Neural cell (in vitro differentiated cells): ENCODE results near the gene MTF2. TPM values are rescaled to one million over a fixed set of nuclear protein-coding genes. Genes with fewer than 3 reads are reported as not detected.

ENCODE experiments used
- H2AFZ ChIP-seq: fragments of 200-600, 300-800 bp; sonication (generic), shearing (Covaris generic); 2 replicates; pipeline ENCODE4 v1.6.0; 2014; ENCODE audit warnings: low read depth, mild to moderate bottlenecking, antibody characterized with exemption, low read length, moderate library complexity
- H3F3A ChIP-seq: fragments of 200-600 bp; shearing (Covaris generic); 2 replicates; pipeline ENCODE4 v1.6.1; 2016; ENCODE audit warnings: mild to moderate bottlenecking, moderate library complexity, mixed read lengths, antibody characterized with exemption, low read length; ENCODE audit not compliant: insufficient read depth, poor library complexity, severe bottlenecking
- H3K27ac ChIP-seq: fragments of 200-600, 300-800 bp; sonication (generic), shearing (Covaris generic); 2 replicates; pipeline ENCODE4 v1.5.1; 2014; ENCODE audit warnings: mild to moderate bottlenecking, low read length, moderate library complexity
- H3K27me3 ChIP-seq: fragments of 300-800, 200-600 bp; sonication (generic), shearing (Covaris generic); 2 replicates; pipeline ENCODE4 v1.6.0; 2014; ENCODE audit warnings: mild to moderate bottlenecking, low read depth, low read length, moderate library complexity; ENCODE audit not compliant: insufficient read depth
- H3K36me3 ChIP-seq: fragments of 300-800, 200-600 bp; sonication (generic), shearing (Covaris generic); 2 replicates; pipeline ENCODE4 v1.5.1; 2014; ENCODE audit warnings: mild to moderate bottlenecking, antibody characterized with exemption, low read length, moderate library complexity; ENCODE audit not compliant: insufficient read depth
- H3K4me2 ChIP-seq: fragments of 300-800, 200-600 bp; sonication (generic), shearing (Covaris generic); 2 replicates; pipeline ENCODE4 v1.6.0; 2014; ENCODE audit warnings: mild to moderate bottlenecking, low read length
- H3K4me3 ChIP-seq: fragments of 300-800, 200-600 bp; sonication (generic), shearing (Covaris generic); 2 replicates; pipeline ENCODE4 v1.5.1; 2014; ENCODE audit warnings: mild to moderate bottlenecking, low read length, moderate library complexity
- H3K79me2 ChIP-seq: fragments of 200-600 bp; shearing (Covaris generic); replicated peaks from 2 replicates; pipeline ENCODE4 v1.6.0; 2014; ENCODE audit warnings: mild to moderate bottlenecking, low read length, moderate library complexity; ENCODE audit not compliant: insufficient read depth
- H3K9ac ChIP-seq: fragments of 300-800, 200-600 bp; sonication (generic), shearing (Covaris generic); 2 replicates; pipeline ENCODE4 v1.6.1; 2016; ENCODE audit warnings: mild to moderate bottlenecking, low read length, mixed read lengths
- H3K9me2 ChIP-seq: fragments of 200-600 bp; shearing (Covaris generic); 2 replicates; pipeline ENCODE4 v1.6.1; 2016; ENCODE audit warnings: mild to moderate bottlenecking, low read length, mixed read lengths; ENCODE audit not compliant: insufficient read depth
- H3K9me3 ChIP-seq: fragments of 200-600, 300-800 bp; sonication (generic), shearing (Covaris generic); 2 replicates; pipeline ENCODE4 v1.6.1; 2016; ENCODE audit warnings: mild to moderate bottlenecking, mixed run types, low read length, moderate library complexity, mixed read lengths
- H4K20me1 ChIP-seq: fragments of 200-600 bp; shearing (Covaris generic); 2 replicates; pipeline ENCODE4 v1.6.1; 2016; ENCODE audit warnings: mild to moderate bottlenecking, mixed run types; ENCODE audit not compliant: insufficient read depth
- EP300 ChIP-seq: fragments of 450-650 bp; conservative IDR thresholded peaks from 2 replicates; pipeline ENCODE4 v1.6.1; 2014; ENCODE audit warnings: antibody characterized with exemption, mild to moderate bottlenecking, moderate library complexity; ENCODE audit not compliant: poor library complexity, severe bottlenecking
- EZH2 ChIP-seq: fragments of 200-600, 300-800 bp; shearing (Covaris generic), sonication (generic); IDR thresholded peaks from 2 replicates; pipeline ENCODE4 v1.6.1; 2014; ENCODE audit warnings: antibody characterized with exemption, low read length, borderline replicate concordance, mild to moderate bottlenecking; ENCODE audit not compliant: insufficient read depth, poor library complexity, severe bottlenecking
- MXI1 ChIP-seq: fragments of 450-650 bp; conservative IDR thresholded peaks from 2 replicates; pipeline ENCODE4 v1.6.1; 2014; ENCODE audit warnings: antibody characterized with exemption, mild to moderate bottlenecking; ENCODE audit not compliant: poor library complexity, severe bottlenecking
- POLR2AphosphoS5 ChIP-seq: IDR thresholded peaks from 2 replicates; pipeline ENCODE4 v1.6.1; 2012
- RAD21 ChIP-seq: fragments of 450-650 bp; conservative IDR thresholded peaks from 2 replicates; pipeline ENCODE4 v1.6.1; 2014; ENCODE audit warnings: antibody characterized with exemption, mild to moderate bottlenecking, moderate library complexity
- SMC3 ChIP-seq: fragments of 450-650 bp; conservative IDR thresholded peaks from 2 replicates; pipeline ENCODE4 v1.6.1; 2014; ENCODE audit warnings: antibody characterized with exemption, mild to moderate bottlenecking, moderate library complexity; ENCODE audit not compliant: poor library complexity
- TAF1 ChIP-seq: IDR thresholded peaks from 2 replicates; pipeline ENCODE4 v1.6.1; 2012; ENCODE audit warnings: low read depth
- polyA plus RNA-seq: library from polyadenylated mRNA; depleted of rRNA; stranded (reverse); fragments of >200 nt; gene quantifications from 2 replicates; pipeline ENCODE4 v1.2.3, GENCODE V29; 2014
- TF ChIP-seq, protein P1 (sequence below): IDR thresholded peaks from 2 replicates; pipeline ENCODE4 v1.6.1; 2012; ENCODE audit warnings: borderline replicate concordance
- TF ChIP-seq, protein P2 (sequence below): fragments of 450-650 bp; IDR thresholded peaks from 2 replicates; pipeline ENCODE4 v1.5.1; 2014; ENCODE audit warnings: antibody characterized with exemption, mild to moderate bottlenecking, moderate library complexity; ENCODE audit not compliant: poor library complexity, severe bottlenecking

Gene MTF2
- polyA plus RNA-seq, 1 donor from 2014 or later, result 124 TPM

DNA sequence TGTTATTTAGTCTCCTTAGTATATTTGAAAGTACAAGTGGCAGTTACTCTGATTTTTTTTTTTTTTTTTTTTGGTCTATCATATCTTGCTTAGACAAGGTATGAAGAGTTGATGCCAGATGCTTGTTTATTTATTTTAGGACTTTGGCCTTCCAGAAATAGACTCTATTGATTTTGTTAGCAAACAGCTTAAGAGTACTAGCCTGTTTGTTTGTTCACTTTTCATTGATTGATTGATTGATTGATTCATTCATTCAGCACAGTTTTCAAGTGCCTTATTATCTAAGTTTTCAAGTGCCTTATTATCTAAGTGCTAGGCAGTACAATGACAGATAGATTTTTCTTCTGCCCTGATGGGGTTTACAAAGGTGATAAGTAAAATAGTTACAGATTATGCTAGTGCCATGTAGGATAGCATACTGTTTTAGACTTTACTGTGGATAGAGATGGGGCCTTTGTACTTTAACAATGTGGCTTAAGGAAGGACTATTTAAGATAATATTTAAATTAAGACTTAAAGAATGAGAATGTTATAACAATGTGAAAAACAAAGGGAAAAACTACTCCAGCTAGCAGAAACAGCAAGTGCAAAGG lies 50.5 kb downstream of the MTF2 start:
- Histone ChIP-seq H4K20me1 (no peaks in the 10 kb centered on the region), H2AFZ (no peak overlapping the region), H3K36me3 (peaks cover 7% of the 10 kb centered on the region), H3K27ac (no peak overlapping the region), H3K9ac (no peak overlapping the region), H3F3A (no peaks in the 10 kb centered on the region), H3K79me2 (no peaks in the 10 kb centered on the region), H3K9me2 (no peaks in the 10 kb centered on the region), H3K9me3 (no peaks in the 10 kb centered on the region), H3K4me2 (no peak overlapping the region), H3K27me3 (no peaks in the 10 kb centered on the region), H3K4me3 (no peak overlapping the region)
- no peak for TF ChIP-seq POLR2AphosphoS5

DNA sequence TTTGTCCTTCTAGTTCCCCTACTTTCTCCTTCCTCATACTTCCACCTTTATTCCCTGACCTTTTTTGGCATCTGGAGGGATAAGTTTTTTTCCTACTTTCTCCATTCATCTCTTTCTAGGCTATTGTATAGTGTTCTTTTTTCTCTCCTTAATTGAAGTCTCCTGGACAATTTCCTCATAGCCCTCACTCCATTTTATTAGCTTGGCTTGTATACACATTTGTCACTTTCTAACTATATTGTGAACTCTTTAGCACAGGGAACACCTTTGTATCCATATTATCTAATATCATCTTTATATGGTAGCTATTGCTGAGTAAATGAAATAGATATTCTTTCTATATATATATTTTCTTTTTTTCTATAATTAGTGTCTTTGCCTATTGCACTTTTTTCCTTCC lies 53.6 kb downstream of the MTF2 start:
- Histone ChIP-seq H3K9ac (no peak overlapping the region), H3K4me3 (no peak overlapping the region), H2AFZ (no peak overlapping the region), H3K4me2 (no peak overlapping the region), H3K9me3 (no peaks in the 10 kb centered on the region), H3K27me3 (no peaks in the 10 kb centered on the region), H3F3A (no peaks in the 10 kb centered on the region), H3K27ac (no peak overlapping the region), H3K79me2 (no peaks in the 10 kb centered on the region), H3K9me2 (no peaks in the 10 kb centered on the region), H3K36me3 (peaks cover 4% of the 10 kb centered on the region), H4K20me1 (no peaks in the 10 kb centered on the region)
- no peak for TF ChIP-seq EP300
- TF ChIP-seq TAF1, result no peak
- TF ChIP-seq MXI1, result no peak
- TF ChIP-seq, protein P1, sequence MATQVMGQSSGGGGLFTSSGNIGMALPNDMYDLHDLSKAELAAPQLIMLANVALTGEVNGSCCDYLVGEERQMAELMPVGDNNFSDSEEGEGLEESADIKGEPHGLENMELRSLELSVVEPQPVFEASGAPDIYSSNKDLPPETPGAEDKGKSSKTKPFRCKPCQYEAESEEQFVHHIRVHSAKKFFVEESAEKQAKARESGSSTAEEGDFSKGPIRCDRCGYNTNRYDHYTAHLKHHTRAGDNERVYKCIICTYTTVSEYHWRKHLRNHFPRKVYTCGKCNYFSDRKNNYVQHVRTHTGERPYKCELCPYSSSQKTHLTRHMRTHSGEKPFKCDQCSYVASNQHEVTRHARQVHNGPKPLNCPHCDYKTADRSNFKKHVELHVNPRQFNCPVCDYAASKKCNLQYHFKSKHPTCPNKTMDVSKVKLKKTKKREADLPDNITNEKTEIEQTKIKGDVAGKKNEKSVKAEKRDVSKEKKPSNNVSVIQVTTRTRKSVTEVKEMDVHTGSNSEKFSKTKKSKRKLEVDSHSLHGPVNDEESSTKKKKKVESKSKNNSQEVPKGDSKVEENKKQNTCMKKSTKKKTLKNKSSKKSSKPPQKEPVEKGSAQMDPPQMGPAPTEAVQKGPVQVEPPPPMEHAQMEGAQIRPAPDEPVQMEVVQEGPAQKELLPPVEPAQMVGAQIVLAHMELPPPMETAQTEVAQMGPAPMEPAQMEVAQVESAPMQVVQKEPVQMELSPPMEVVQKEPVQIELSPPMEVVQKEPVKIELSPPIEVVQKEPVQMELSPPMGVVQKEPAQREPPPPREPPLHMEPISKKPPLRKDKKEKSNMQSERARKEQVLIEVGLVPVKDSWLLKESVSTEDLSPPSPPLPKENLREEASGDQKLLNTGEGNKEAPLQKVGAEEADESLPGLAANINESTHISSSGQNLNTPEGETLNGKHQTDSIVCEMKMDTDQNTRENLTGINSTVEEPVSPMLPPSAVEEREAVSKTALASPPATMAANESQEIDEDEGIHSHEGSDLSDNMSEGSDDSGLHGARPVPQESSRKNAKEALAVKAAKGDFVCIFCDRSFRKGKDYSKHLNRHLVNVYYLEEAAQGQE, result no peak
- TF ChIP-seq, protein P2, sequence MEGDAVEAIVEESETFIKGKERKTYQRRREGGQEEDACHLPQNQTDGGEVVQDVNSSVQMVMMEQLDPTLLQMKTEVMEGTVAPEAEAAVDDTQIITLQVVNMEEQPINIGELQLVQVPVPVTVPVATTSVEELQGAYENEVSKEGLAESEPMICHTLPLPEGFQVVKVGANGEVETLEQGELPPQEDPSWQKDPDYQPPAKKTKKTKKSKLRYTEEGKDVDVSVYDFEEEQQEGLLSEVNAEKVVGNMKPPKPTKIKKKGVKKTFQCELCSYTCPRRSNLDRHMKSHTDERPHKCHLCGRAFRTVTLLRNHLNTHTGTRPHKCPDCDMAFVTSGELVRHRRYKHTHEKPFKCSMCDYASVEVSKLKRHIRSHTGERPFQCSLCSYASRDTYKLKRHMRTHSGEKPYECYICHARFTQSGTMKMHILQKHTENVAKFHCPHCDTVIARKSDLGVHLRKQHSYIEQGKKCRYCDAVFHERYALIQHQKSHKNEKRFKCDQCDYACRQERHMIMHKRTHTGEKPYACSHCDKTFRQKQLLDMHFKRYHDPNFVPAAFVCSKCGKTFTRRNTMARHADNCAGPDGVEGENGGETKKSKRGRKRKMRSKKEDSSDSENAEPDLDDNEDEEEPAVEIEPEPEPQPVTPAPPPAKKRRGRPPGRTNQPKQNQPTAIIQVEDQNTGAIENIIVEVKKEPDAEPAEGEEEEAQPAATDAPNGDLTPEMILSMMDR, result no peak
- TF ChIP-seq RAD21, result no peak
- TF ChIP-seq SMC3, result no peak
- TF ChIP-seq EZH2, result no peak
- TF ChIP-seq POLR2AphosphoS5, result no peak

DNA sequence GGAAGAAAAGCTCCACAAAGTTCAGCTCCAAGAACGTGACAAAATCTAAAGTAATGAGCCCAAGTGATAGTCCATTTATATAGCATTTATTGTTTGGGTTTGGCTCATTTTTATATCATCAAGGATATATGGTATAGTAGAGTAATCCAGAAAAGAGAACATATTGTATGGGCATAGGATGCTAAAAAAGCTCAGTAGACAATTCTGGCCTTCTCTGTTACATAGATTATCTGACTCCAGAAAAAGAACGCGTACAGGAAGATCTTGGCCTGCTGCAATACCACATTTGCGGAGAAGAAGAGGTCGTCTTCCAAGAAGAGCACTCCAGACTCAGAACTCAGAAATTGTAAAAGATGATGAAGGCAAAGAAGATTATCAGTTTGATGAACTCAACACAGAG lies 57.4 kb downstream of the MTF2 start:
- TF ChIP-seq POLR2AphosphoS5 (no peak), EZH2 (no peak), TAF1 (no peak)
- Histone ChIP-seq H2AFZ (no peak overlapping the region), H3K9me3 (no peaks in the 10 kb centered on the region), H3K4me3 (no peak overlapping the region), H3K9ac (no peak overlapping the region), H3K27me3 (no peaks in the 10 kb centered on the region), H3K4me2 (no peak overlapping the region), H3K79me2 (peaks cover 4% of the 10 kb centered on the region), H3K36me3 (peaks cover 4% of the 10 kb centered on the region), H3F3A (no peaks in the 10 kb centered on the region), H3K9me2 (no peaks in the 10 kb centered on the region), H4K20me1 (no peaks in the 10 kb centered on the region), H3K27ac (no peak overlapping the region)
